ENCODE measurements around the gene NTM.

NTM gene

DNA sequence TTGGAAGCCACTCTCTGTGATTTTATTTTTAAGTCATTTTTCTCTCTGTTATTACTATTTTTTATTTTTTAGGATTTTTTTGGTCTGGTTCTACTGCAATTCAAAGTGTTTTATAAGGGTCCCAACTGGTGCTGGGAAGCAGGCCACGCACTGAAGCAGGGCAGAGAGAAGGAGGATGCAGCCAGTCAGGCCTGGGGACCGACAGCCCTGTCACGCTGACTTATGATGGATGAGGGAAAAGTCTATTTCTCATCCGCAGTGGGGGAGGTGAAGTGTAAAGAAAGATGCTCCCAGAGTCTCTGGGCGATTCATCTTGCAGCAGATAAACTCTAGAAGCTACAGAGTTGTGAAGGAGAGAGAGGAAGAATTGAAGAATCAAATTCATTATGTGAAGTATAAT is 191.6 kb downstream of the NTM start:
- DNase-seq = no peak

DNA sequence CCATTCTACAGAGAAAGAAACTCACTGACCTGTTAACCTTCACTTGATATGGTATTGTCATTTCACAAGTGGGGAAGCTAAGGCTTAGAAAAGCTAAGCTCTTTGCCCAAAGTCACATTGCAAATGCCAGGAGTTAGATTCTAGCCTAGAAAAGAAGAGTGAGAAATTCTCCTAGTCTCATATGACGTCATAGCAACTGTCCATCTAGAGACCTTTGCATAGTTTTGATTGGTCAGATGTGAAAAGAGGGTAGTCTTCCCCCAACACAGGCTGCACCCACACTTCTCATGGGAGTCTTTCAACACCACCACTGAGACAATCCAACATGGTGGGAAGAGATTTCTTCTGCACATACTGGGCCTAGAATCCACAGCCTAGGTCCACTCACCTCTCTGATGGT is 197.9 kb downstream of the NTM start:
- no peak for DNase-seq

DNA sequence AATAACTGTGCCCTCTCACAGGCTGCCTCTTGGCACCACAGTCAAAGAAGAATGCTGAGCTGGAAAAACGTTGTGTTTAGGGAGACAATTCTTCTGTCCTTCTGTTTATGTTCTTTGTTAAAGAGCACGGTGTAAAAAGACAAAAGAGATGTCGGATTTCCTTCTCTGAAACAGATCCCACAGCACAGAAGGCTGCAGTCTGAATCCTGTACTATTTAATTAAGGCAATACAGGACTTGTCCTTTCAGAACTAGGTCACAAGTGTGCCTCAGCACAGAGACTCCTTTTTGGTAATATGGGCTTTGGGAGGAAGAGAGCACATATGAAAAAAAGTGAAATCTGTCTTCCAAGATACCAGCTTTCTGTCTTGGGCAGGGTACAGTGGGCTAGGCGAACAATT is 201.2 kb downstream of the NTM start:
- no peak for DNase-seq

DNA sequence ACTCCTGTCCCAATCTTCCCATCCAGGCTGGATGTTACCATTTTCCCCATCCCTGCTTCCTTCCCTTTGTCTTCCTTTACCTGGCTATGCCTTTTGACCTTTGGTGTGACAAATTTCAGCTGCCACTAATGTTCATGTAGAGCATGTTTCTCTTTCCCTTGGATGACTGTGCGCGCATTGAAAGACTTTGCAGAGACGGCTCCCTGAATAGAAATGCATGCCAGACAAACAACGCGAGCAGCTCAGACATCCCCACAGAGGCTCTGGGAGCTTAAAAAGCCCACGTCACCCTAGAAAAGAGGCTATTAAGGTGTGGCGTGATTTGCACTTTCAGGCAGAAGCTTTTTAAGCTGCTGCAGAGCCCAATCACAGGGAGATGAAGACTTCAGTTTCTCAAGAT is 202.0 kb downstream of the NTM start:
- no peak for DNase-seq

DNA sequence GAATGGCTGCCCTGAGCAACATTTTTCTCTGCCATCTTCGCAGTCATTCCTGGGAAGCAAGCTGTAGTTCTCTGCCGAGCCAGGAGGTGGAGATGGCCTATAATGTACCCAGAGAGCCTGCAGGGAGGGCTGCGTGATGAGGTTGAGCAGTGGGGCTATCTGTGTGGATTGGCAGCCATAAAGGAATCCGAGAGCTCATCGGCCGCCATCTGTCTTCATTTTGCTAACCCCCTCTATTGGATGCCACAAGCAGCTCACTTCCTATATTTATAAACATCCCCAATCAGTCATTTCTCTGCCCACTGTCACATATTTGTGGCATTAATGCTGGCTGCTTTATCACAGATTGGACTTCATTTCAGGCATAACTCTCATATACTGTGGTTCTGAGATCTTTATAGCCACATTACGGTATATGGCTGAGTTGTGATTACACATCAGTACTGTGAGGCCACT is 209.5 kb downstream of the NTM start:
- peak; percentile 96 for DNase-seq

DNA sequence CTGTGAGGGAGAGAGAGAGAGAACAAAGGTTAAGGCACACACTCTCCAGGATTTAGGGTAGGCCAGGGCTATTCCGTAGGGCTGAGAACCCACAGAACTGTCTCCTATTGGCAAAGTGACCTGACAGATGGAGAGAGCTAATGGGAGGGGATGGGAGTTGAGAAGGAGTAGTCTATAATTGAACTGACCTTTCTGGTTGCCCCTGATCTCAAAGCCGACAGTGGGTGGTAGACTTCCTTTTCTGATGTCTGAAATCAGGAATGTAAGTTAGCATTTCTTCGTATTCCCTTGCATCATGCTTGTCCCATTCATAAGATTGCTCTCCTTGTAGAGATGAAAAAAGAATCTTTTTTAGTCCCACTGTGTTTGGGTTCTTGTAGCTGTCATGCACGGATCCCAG is 210.1 kb downstream of the NTM start:
- peak; percentile 73 for DNase-seq

DNA sequence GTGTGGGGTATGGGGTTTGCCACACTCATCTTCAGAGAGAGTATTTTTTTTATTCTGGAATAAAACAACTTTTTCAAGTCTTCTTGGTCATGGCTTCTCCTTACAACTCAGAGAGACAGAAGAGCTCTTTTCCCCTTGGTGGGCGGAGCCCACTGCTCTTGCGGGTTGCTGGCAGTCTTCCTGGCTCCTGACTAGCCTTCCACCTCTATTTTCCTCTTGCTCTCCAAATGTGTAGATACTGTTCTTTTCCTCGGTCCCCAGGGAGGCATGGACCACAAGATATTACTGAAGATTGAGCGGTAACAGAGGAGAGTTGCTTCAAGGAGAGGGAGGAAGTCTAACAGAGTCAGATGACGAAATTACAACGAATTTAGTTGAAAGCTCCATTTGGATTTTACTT is 210.6 kb downstream of the NTM start:
- peak; percentile 72 for DNase-seq

DNA sequence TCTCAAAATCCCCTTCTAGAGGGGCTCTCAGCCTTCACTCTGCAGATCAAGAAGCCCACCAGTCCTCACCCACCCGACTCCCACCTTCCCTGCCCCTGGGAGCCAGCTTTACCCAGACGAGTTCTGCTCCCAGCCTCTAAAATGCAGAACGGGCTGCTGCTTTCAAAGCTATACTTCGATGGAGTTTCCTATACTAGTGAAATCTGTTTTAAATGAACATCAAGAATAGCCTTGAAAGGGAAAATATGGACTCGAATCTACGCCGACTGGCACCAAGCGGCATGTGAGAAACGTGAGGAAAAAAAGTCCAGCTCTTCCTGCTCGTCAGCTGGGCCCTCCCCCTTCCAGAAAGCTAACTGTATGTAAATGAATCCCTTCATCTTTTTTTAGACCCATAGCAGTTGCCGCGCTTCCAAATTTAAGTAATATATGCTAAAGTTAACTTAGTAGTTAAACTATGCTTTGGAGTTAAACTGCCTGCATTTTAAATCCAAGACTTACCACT is 211.7 kb downstream of the NTM start:
- peak; percentile 24 for DNase-seq

DNA sequence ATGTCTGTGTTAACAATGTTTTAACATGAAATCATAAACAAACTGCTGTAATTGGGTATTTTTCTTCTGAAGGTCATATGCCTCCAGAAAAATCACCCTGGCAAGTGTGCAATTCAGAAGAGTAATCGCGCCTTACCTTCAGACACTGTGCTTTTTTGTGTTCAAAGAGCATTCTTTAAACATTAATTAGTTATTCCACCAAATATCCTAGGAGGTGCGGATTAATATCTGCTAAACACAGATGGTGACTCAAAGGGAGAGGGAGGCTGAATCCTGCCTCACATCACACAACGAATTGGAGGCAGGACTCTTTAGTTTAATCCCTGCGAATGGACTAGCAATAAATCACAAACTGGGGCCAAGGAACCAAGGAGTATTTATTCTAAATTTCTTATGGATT is 213.0 kb downstream of the NTM start:
- no peak for DNase-seq

DNA sequence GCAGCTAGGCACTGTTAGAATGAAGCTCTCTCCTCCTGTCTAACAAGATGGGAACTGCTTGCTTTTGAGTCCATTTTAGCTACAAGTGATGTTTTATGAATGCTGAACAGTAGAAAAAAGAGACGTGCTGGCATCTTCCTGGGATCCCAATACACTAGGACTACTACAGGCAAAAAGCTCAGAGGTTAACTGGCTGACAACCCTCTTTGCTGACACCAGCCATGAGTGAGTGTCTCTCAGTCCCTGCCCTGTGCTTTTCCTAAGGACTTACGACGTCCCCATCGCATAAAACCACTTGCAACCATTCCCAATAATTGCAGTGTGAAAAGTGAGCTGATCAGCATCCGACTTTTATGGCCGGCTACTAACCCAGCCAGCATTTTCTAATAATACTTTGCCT is 213.5 kb downstream of the NTM start:
- DNase-seq = no peak

DNA sequence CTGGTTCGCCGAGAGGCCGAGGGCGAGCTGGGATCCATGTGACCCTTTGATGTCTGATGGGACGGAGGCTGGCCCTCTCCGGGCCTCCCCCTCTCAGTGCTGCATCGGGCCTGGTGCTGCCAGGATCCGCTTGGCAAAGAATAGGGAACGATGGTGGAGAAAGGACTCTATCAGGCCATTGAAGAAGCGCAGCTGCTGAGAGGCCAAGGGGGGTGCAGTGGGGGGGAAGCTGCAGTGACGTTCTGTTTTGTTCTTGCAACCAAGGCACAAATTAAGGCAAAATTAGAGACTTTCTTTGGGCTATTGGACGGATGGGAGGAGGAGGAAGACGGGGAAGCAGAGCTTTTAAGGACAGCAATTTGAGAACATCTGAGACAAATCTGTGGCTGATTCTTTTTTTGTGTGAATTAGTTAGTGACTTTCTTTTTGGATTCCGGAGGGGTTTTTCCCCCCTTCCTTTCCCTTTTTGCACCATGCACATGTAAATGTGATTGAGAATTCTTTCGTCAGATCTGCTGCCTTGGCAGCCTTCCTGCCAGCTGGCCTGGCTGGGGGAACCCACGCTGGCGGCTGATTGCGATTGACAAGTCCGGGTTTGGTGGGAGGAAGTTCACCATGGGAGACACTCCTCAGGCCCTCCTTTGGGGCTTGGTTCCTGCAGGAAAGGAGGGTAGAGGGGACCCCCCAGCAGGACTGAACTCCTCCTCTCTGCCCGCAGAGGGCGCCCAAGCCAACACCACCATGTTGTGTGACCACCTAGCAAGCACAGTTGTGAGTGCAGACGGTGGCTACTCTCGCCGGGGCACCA is 214.6 kb downstream of the NTM start:
- DNase-seq = peak; percentile 56

DNA sequence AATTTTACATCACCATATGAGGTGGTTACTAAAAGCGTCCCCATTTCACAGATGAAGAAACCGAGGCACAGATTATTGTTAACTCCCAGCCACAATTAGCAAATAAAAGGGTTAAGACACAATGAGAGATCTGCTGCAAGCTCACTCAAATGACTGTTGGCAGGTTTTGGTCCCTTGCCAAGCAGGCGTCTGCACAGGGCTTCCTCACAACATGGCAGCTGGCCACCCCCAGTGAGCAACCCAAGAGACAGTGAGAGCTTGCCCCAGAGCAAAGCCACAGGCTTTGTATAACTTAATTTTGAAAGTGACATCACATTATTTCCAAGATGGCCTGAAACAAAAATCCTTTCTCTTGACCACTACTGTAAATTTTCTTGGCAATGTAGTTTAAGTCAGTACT is 217.6 kb downstream of the NTM start:
- DNase-seq = no peak

DNA sequence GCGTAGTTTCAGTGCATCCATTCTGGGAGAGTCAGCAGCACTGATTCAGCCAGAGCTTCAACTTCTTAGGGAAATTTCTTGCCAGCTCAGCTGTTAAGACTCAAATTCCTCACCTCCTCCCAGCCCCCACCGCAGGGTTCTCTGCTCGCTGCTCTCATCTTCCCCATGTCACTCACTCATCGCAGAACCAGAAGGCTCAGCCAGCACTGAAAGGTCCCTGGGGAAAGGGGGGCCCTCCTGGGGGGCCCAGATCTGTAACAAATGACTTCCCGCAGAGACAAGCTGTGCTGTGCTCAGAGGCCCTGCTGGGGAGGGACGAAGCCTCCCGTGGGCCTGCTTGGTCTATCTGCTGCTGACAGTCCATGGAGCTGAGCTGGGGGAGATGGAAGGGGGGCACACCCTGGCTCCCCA is 220.6 kb downstream of the NTM start:
- DNase-seq = peak; percentile 82

DNA sequence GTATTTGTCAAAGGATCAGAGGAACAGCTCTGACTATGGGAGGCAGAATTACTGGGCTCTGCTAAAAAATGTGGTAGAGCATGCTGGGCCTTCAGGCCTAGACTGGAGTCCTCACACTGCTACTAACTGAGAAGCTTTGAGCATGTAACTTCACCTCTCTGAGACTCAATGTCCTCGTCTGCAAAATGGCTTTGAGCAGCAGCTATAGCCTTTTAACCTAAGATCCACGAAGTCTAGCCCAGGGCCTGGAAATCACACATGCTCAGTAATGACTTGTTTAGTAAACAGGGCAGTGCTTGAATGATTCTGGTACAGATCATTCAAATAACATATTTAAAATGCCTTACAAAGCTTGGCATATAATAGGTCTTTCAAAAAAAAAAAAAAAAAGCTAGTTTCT is 221.7 kb downstream of the NTM start:
- no peak for DNase-seq

DNA sequence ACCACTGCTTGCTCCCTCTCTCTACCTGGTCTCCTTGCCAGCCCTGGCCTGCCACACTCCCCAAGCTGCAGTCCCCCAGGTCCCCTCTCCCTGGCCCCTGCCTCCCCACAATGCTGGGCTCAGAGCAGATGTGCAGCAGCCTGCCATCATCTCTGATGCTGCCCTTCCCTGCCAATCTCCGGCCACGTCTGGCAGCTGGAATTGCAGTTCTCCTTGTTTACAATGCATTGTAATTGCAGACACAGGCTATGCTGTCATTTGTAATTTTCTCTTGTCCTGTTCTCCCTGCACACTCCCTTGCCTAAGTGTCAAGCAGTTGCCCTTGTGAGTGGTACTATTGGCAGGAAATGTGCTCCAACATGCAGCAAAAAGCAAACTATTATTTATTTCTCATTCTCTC is 222.3 kb downstream of the NTM start:
- no peak for DNase-seq

DNA sequence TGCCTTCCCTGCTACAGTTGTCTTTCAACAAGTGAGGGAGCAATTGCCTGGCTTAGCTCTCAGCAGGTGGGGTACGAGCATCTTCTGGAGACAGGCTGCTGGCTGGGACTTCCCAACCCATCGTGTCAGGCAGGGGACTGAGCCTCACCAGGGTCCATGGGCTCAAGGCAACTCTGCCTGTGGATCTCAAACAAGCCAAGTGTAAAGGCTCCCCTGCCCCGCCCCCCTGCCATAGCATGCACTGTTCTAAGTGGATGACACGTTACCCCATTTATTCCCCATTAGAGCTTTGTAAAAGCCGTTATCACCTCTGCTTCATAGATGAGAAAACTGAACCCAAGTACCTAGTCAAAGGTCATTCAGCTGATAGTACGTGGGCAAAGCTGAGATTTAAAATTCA is 222.9 kb downstream of the NTM start:
- DNase-seq = no peak

DNA sequence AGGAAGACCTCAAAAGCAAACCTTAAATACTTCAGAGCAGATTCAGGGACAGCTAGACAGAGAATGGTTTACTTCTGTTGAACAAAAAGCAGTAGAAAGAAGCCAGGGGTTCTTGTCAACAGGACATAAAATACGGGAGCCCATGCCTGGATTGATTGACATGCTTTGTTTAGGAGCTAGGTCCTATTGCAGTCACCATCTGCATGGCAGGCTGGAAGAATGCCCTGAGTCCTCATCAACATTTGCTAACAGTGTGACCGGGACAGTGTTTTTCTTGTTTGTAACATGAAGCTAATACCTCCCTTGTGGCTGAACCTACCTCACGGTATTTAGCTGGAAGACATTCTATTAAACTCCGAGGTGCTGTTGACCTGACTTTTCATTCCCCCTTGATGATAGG is 225.4 kb downstream of the NTM start:
- DNase-seq = no peak

DNA sequence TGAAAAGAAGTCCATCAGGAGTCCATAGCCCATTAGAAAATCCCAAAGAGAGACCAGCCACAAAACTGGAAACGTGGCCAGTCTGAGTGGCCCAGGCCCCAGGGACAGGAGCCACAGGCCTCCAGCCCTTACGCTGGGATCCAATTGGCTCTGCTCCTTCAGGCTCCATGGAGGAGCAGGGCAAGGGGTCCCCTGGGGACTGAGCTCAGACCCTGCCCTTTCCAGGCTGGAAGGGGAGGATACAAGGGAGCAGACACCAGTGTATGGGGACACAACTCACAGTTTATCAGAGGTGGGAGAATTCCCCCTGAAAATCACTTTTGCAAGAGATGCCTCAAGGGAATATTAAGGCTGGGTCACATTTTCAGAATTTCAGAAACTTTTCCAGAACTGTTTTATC is 227.5 kb downstream of the NTM start:
- no peak for DNase-seq

DNA sequence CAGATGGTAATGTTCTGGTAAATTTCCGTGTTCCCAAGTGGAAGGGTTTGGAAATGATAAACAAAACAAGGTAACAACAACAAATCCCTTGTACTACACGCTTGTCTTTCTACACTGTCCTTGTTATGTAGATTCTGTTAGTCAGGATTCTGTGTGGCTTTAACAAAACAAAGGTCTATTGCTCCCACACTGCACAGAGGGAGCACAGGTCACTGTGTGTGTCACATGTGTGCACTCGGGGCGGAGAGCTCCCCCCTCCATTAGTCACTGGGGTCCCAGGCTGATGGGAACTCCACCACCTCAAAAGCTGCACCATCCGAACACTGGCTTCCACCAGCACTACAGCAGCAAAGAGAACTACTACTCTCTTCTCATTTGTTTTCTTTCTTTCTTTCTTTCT is 227.9 kb downstream of the NTM start:
- DNase-seq = no peak

DNA sequence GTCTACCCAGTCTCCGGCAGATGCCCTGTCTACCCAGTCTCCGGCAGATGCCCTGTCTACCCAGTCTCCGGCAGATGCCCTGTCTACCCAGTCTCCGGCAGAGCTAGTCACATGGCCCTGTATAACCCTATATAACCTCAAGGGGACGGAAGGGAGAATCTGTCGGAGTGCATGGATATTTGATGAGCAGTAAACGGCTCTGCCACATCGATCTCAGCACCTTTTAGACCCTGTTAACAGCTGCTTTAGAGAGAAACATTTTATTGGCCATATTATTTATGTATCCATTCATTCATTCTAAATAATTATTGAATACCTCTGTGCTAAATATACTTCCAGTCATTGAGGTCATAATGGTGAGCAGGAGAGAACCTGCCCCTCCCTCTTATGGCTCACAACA is 228.9 kb downstream of the NTM start:
- no peak for DNase-seq

DNA sequence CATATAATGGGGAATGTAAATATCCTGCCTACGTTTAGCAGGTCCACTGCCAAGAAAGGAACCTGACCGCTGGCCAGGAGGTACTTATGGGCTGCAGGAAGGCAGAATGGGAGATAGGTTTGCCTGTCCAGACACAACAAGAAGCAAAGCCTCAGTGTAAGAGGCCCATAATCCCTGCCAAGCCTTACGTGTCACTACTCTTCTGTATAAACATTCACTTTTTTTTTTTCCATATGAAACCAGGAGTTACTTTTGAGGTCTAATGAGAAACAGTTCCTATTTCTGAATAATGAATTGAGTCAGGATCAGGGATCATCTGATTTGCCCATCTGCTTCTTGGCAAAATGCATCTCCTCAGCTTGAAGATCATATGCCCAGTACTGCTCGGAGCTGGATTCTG is 230.2 kb downstream of the NTM start:
- peak; percentile 77 for DNase-seq

DNA sequence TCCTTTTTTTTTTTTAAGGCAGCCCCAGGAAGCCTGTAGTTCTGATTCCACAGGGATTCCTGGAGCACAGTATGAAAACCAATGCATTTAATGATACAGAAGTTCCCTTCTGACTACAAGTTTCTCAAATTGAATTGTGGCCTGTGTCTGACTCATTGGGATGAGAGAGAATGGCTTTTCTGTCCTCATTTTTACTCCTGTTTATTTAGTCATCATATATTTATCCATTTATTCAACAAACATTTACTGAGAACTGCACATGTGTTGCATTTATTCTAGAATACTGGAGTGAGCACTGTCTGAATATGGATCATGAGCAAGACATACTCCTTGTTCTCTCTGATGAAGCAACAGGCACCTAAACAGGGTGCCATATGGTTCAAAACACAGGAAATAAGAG is 231.2 kb downstream of the NTM start:
- peak; percentile 45 for DNase-seq

DNA sequence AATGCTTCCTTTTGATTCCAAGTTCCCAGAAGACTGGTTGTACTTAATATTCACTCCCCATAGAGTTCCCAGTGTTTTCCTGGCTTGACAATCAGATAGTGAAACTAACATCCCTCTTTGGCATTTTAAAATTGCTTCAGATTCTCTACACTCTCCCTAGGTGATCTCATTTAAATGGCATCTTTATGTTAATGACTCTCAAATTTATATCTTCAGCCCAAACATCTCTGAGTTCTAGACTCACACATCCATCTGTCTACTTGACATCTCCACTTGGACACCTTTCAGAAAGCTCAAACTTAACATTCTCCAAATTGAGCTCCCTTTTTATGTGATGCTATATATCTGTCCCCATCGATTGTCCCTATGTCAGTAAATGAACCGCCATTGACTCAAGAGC is 232.0 kb downstream of the NTM start:
- DNase-seq = peak; percentile 62

DNA sequence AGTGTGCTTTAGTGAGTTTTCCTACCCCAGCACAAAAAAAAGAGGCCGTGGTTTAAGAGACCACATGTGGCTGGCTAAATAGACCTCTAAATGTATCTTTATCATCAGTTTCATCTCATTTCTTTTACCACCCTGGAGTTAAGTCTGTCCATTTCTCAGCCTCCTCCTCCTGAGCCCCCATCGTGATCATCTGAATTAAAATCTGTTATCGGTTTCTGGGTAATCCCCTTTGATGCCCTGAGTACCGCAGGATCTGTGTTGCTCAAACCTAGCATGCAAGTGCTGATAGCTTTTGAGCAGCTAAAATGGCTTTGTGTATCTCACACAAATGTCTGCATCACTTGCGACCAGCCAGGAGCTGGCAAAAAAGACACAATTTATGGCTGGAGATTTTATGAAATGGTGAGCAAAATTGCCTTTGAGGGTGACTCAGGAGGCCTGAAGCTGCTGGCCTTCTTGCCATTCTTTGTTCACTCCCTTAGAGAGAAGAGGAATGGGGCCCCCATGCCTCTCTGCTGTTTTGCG is 236.5 kb downstream of the NTM start:
- DNase-seq = peak; percentile 57

DNA sequence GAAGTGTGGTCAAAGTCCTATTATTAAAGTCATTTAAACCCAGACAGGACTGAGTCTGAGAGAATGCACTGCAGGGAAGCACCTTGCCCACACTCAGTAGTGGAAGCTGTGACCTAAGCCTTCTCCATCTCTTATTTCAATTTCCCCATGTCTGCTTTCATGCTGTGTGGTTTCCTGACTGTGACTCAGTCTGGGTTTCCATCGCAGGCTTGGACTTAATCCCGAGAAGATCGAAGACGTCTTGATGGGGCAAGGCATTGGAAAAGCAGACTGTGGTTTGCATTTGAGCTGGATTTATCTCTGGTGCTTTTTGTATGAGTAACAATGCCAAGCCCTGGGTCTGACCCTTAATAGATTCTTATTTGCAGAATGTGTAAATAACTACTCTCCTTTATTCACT is 238.9 kb downstream of the NTM start:
- DNase-seq = peak; percentile 98
